Stimulated activated naive B cell treated with anti-CD40 and anti-IgM and Interleukin-4, amounts not matched to agents 10 μg/mL and 1 μg/mL and 100 μg/mL, for 72 hours (primary cell): ENCODE results near the gene CD248.
"Not testable (repeated sequence)": the region's sequence is repeated elsewhere in the genome, so short reads cannot be mapped to it uniquely, and the experiment has no call there.

ENCODE experiments used
- ATAC-seq, 2 donors: fragments of 150-1000 bp; cut with Tn5 transposase; replicated peaks; 2 replicates each; pipeline ENCODE4 v1.10.0; 2021; ENCODE audit warnings: moderate library complexity in 1 of 2
- DNase-seq: peaks from one replicate; pipeline ENCODE4 v3.0.0; 2021
- H3K27ac Mint-ChIP-seq: one replicate; pipeline ENCODE4 v1.8.0; 2022; ENCODE audit warnings: mild to moderate bottlenecking, mixed read lengths
- H3K27me3 Mint-ChIP-seq, 2 donors: one replicate each; pipeline ENCODE4 v1.8.0; 2022; ENCODE audit warnings: mixed read lengths in 2 of 2
- H3K36me3 Mint-ChIP-seq, 2 donors: one replicate each; pipeline ENCODE4 v1.8.0; 2022; ENCODE audit warnings: mixed read lengths in 2 of 2, mild to moderate bottlenecking in 1 of 2
- H3K4me1 Mint-ChIP-seq, 2 donors: one replicate each; pipeline ENCODE4 v1.8.0; 2022; ENCODE audit warnings: mixed read lengths in 2 of 2, mild to moderate bottlenecking in 1 of 2
- H3K4me3 Mint-ChIP-seq, 2 donors: one replicate each; pipeline ENCODE4 v1.8.0; 2022; ENCODE audit warnings: mild to moderate bottlenecking in 2 of 2, mixed read lengths in 2 of 2, moderate library complexity in 1 of 2
- H3K9me3 Mint-ChIP-seq, 2 donors: one replicate each; pipeline ENCODE4 v1.8.0; 2022; ENCODE audit warnings: mixed read lengths in 2 of 2, mild to moderate bottlenecking in 1 of 2

Gene CD248

GRCh38 chr11:66279092-66279734 lies 37.6 kb downstream of the CD248 start:
- peaks cover 31 to 51% of the 10 kb centered on the region in 2 donors for H3K4me1 Mint-ChIP-seq
- DNase-seq (no peak), ATAC-seq (no peak)
- H3K36me3 Mint-ChIP-seq: peaks cover 25 to 31% of the 10 kb centered on the region in 2 donors
- peak overlapping the region; percentile 75 to 78 for H3K4me3 Mint-ChIP-seq
- no peaks in the 10 kb centered on the region for H3K9me3 Mint-ChIP-seq
- peaks cover 11 to 22% of the 10 kb centered on the region in 2 donors for H3K27me3 Mint-ChIP-seq
- H3K27ac Mint-ChIP-seq: peak overlapping the region; percentile 56

- Mint-ChIP-seq H3K4me3 (peak overlapping the region; percentile 75 to 78), H3K9me3 (no peaks in the 10 kb centered on the region), H3K27me3 (peaks cover 11 to 22% of the 10 kb centered on the region in 2 donors), H3K36me3 (peaks cover 29 to 33% of the 10 kb centered on the region in 2 donors), H3K27ac (peak overlapping the region; percentile 56), H3K4me1 (peaks cover 31 to 47% of the 10 kb centered on the region in 2 donors)
- ATAC-seq (no peak), DNase-seq (no peak)
Observed at GRCh38 chr11:66278363-66279091, 38.3 kb downstream of the CD248 start.

GRCh38 chr11:66277471-66278362 lies 39.1 kb downstream of the CD248 start, which contains the start of gene CNIH2:
CNIH2 (plus strand) TSS chr11:66278175; CDS start chr11:66278457, 282 bp downstream.
- Mint-ChIP-seq H3K9me3 (no peaks in the 10 kb centered on the region), H3K27ac (peak within 1 kb of the TSS; percentile 71)

GRCh38 chr11:66277064-66277463 lies 39.8 kb downstream of the CD248 start:
- not testable (repeated sequence) for DNase-seq, ATAC-seq, H3K9me3 Mint-ChIP-seq
- Mint-ChIP-seq H3K27me3 (peaks cover 11 to 22% of the 10 kb centered on the region in 2 donors), H3K4me1 (peaks cover 21 to 34% of the 10 kb centered on the region in 2 donors), H3K4me3 (peak overlapping the region; percentile 50 to 58), H3K27ac (peak overlapping the region; percentile 71), H3K36me3 (peaks cover 40 to 43% of the 10 kb centered on the region in 2 donors)

More at GRCh38 chr11:66277471-66278362, 39.1 kb downstream of the CD248 start, which contains the start of gene CNIH2:
- peaks cover 11 to 22% of the 10 kb centered on the region in 2 donors for H3K27me3 Mint-ChIP-seq
- H3K4me1 Mint-ChIP-seq: peaks cover 25 to 41% of the 10 kb centered on the region in 2 donors
- peak within 1 kb of the TSS; percentile 75 to 78 for H3K4me3 Mint-ChIP-seq
- DNase-seq (no peak), ATAC-seq (peak; percentile 22 to 29)
- peaks cover 36 to 38% of the 10 kb centered on the region in 2 donors for H3K36me3 Mint-ChIP-seq

- not testable (repeated sequence) for DNase-seq, H3K9me3 Mint-ChIP-seq, ATAC-seq, H3K4me3 Mint-ChIP-seq
- Mint-ChIP-seq H3K27me3 (peaks cover 11 to 22% of the 10 kb centered on the region in 2 donors), H3K36me3 (peaks cover 39 to 48% of the 10 kb centered on the region in 2 donors), H3K27ac (peak overlapping the region; percentile 71), H3K4me1 (peaks cover 19 to 30% of the 10 kb centered on the region in 2 donors)
Observed at GRCh38 chr11:66276619-66277018, 40.2 kb downstream of the CD248 start.

GRCh38 chr11:66275984-66276612 lies 40.7 kb downstream of the CD248 start:
- Mint-ChIP-seq H3K4me1 (peaks cover 17 to 27% of the 10 kb centered on the region in 2 donors), H3K4me3 (no peak overlapping the region), H3K36me3 (peaks cover 39 to 48% of the 10 kb centered on the region in 2 donors), H3K27ac (no peak overlapping the region), H3K9me3 (no peaks in the 10 kb centered on the region), H3K27me3 (peaks cover 11 to 21% of the 10 kb centered on the region in 2 donors)
- DNase-seq: no peak
- ATAC-seq: no peak

- Mint-ChIP-seq H3K36me3 (peaks cover 43 to 50% of the 10 kb centered on the region in 2 donors), H3K4me1 (peaks cover 20 to 34% of the 10 kb centered on the region in 2 donors), H3K4me3 (no peak overlapping the region), H3K9me3 (no peaks in the 10 kb centered on the region), H3K27ac (no peak overlapping the region), H3K27me3 (peaks cover 11 to 15% of the 10 kb centered on the region in 2 donors)
- DNase-seq: no peak
- no peak for ATAC-seq
Observed at GRCh38 chr11:66275396-66275795, 41.4 kb downstream of the CD248 start.

- no peak overlapping the region for H3K4me3 Mint-ChIP-seq
- peaks cover 43 to 52% of the 10 kb centered on the region in 2 donors for H3K36me3 Mint-ChIP-seq
- ATAC-seq (no peak), DNase-seq (no peak)
- H3K4me1 Mint-ChIP-seq: peaks cover 26 to 39% of the 10 kb centered on the region in 2 donors
- peaks cover 4 to 7% of the 10 kb centered on the region in 2 donors for H3K27me3 Mint-ChIP-seq
- no peak overlapping the region for H3K27ac Mint-ChIP-seq
- H3K9me3 Mint-ChIP-seq: no peaks in the 10 kb centered on the region
Observed at GRCh38 chr11:66274219-66274618, 42.6 kb downstream of the CD248 start.

GRCh38 chr11:66272596-66272995 lies 44.2 kb downstream of the CD248 start:
- Mint-ChIP-seq H3K27ac (no peak overlapping the region), H3K27me3 (no peaks in the 10 kb centered on the region), H3K4me3 (no peak overlapping the region), H3K4me1 (peaks cover 26 to 37% of the 10 kb centered on the region in 2 donors), H3K9me3 (no peaks in the 10 kb centered on the region), H3K36me3 (peaks cover 43 to 58% of the 10 kb centered on the region in 2 donors)
- DNase-seq: no peak
- no peak for ATAC-seq

GRCh38 chr11:66271816-66272215 lies 45.0 kb downstream of the CD248 start:
- Mint-ChIP-seq H3K4me3 (no peak overlapping the region), H3K4me1 (peaks cover 28 to 37% of the 10 kb centered on the region in 2 donors), H3K27me3 (no peaks in the 10 kb centered on the region), H3K27ac (no peak overlapping the region), H3K36me3 (peaks cover 46 to 61% of the 10 kb centered on the region in 2 donors), H3K9me3 (no peaks in the 10 kb centered on the region)
- ATAC-seq: no peak
- no peak for DNase-seq

- no peaks in the 10 kb centered on the region for H3K27me3 Mint-ChIP-seq
- no peaks in the 10 kb centered on the region for H3K9me3 Mint-ChIP-seq
- H3K27ac Mint-ChIP-seq: peak overlapping the region; percentile 98
- H3K36me3 Mint-ChIP-seq: peaks cover 37 to 50% of the 10 kb centered on the region in 2 donors
- peak overlapping the region; percentile 91 to 98 for H3K4me3 Mint-ChIP-seq
- H3K4me1 Mint-ChIP-seq: peaks cover 30 to 38% of the 10 kb centered on the region in 2 donors
- ATAC-seq: no peak
- no peak for DNase-seq
Observed at GRCh38 chr11:66268952-66269905, 47.6 kb downstream of the CD248 start.

GRCh38 chr11:66268244-66268951 lies 48.4 kb downstream of the CD248 start, which contains the start of gene RAB1B:
RAB1B (plus strand) TSS chr11:66268639; CDS start chr11:66268680, 41 bp downstream.
- DNase-seq: peak; percentile 100
- H3K36me3 Mint-ChIP-seq: peaks cover 36 to 51% of the 10 kb centered on the region in 2 donors
- peaks cover 30 to 38% of the 10 kb centered on the region in 2 donors for H3K4me1 Mint-ChIP-seq

More at GRCh38 chr11:66268244-66268951, 48.4 kb downstream of the CD248 start, which contains the start of gene RAB1B:
- ATAC-seq: peak; percentile 85 to 88
- H3K27me3 Mint-ChIP-seq: no peaks in the 10 kb centered on the region
- H3K27ac Mint-ChIP-seq: peak within 1 kb of the TSS; percentile 98
- H3K9me3 Mint-ChIP-seq: no peaks in the 10 kb centered on the region
- H3K4me3 Mint-ChIP-seq: peak within 1 kb of the TSS; percentile 91 to 98
